Measurements from ENCODE around the gene DDX25. TPM values are rescaled to one million over a fixed set of nuclear protein-coding genes. Genes with fewer than 3 reads are reported as not detected.
A peak's percentile ranks its signal among the peaks of the same experiment; 100 is the strongest.

The DDX25 gene
- total RNA-seq, 1 donor: not detected

GRCh38 chr11:125953401-125953935 is 49.2 kb downstream of the DDX25 start:
- peak; percentile 69 for DNase-seq (ENCODE audit: insufficient read length, low spot score, missing footprints)
- no peaks in the 10 kb centered on the region for H3K27me3 ChIP-seq (ENCODE audit: insufficient read depth, low read length)
- H3K27ac ChIP-seq (ENCODE audit: low read depth, low read length): no peak overlapping the region

GRCh38 chr11:125954123-125954944 is 50.0 kb downstream of the DDX25 start:
- H3K79me2 ChIP-seq (ENCODE audit: insufficient read depth, low read length): no peaks in the 10 kb centered on the region
- no peak overlapping the region for H2AFZ ChIP-seq (ENCODE audit: low read length)
- H3K27ac ChIP-seq (ENCODE audit: low read depth, low read length): no peak overlapping the region
- H4K20me1 ChIP-seq (ENCODE audit: insufficient read depth, low read length): no peaks in the 10 kb centered on the region
- DNase-seq (ENCODE audit: insufficient read length, low spot score, missing footprints): peak; percentile 55
- no peaks in the 10 kb centered on the region for H3K36me3 ChIP-seq (ENCODE audit: insufficient read depth, low read length)
- no peaks in the 10 kb centered on the region for H3K9me3 ChIP-seq (ENCODE audit: low read depth, low read length)
- peaks cover 5% of the 10 kb centered on the region for H3K4me1 ChIP-seq (ENCODE audit: insufficient read depth, low read length)
- no peak overlapping the region for H3K4me2 ChIP-seq (ENCODE audit: insufficient read depth, low read length)
- no peaks in the 10 kb centered on the region for H3K27me3 ChIP-seq (ENCODE audit: insufficient read depth, low read length)
- no peak overlapping the region for H3K4me3 ChIP-seq (ENCODE audit: insufficient read depth, low read length)
- no peak for TF ChIP-seq CTCF (IDR thresholded peaks at IDR 0.05; ENCODE audit: extremely low read depth, low read depth, low read length)

More at GRCh38 chr11:125953401-125953935, 49.2 kb downstream of the DDX25 start:
- no peaks in the 10 kb centered on the region for H4K20me1 ChIP-seq (ENCODE audit: insufficient read depth, low read length)
- no peaks in the 10 kb centered on the region for H3K36me3 ChIP-seq (ENCODE audit: insufficient read depth, low read length)
- H3K9me3 ChIP-seq (ENCODE audit: low read depth, low read length): no peaks in the 10 kb centered on the region
- no peak overlapping the region for H3K4me2 ChIP-seq (ENCODE audit: insufficient read depth, low read length)
- no peaks in the 10 kb centered on the region for H3K79me2 ChIP-seq (ENCODE audit: insufficient read depth, low read length)
- TF ChIP-seq CTCF (IDR thresholded peaks at IDR 0.05; ENCODE audit: extremely low read depth, low read depth, low read length): no peak
- no peak overlapping the region for H3K4me3 ChIP-seq (ENCODE audit: insufficient read depth, low read length)
- no peak overlapping the region for H2AFZ ChIP-seq (ENCODE audit: low read length)
- peaks cover 5% of the 10 kb centered on the region for H3K4me1 ChIP-seq (ENCODE audit: insufficient read depth, low read length)

- no peak for TF ChIP-seq CTCF (IDR thresholded peaks at IDR 0.05; ENCODE audit: extremely low read depth, low read depth, low read length)
- Histone ChIP-seq H3K4me3 (ENCODE audit: insufficient read depth, low read length) (no peak overlapping the region), H3K27ac (ENCODE audit: low read depth, low read length) (no peak overlapping the region), H4K20me1 (ENCODE audit: insufficient read depth, low read length) (no peaks in the 10 kb centered on the region), H2AFZ (ENCODE audit: low read length) (no peak overlapping the region), H3K36me3 (ENCODE audit: insufficient read depth, low read length) (no peaks in the 10 kb centered on the region), H3K4me2 (ENCODE audit: insufficient read depth, low read length) (no peak overlapping the region), H3K79me2 (ENCODE audit: insufficient read depth, low read length) (no peaks in the 10 kb centered on the region), H3K4me1 (ENCODE audit: insufficient read depth, low read length) (peaks cover 5% of the 10 kb centered on the region), H3K9me3 (ENCODE audit: low read depth, low read length) (no peaks in the 10 kb centered on the region), H3K27me3 (ENCODE audit: insufficient read depth, low read length) (no peaks in the 10 kb centered on the region)
- peak; percentile 83 for DNase-seq (ENCODE audit: insufficient read length, low spot score, missing footprints)
Measured at GRCh38 chr11:125954945-125955640, 50.8 kb downstream of the DDX25 start.

- Histone ChIP-seq H2AFZ (ENCODE audit: low read length) (no peak overlapping the region), H3K4me2 (ENCODE audit: insufficient read depth, low read length) (no peak overlapping the region), H3K4me3 (ENCODE audit: insufficient read depth, low read length) (no peak overlapping the region), H4K20me1 (ENCODE audit: insufficient read depth, low read length) (no peaks in the 10 kb centered on the region), H3K27me3 (ENCODE audit: insufficient read depth, low read length) (no peaks in the 10 kb centered on the region), H3K79me2 (ENCODE audit: insufficient read depth, low read length) (no peaks in the 10 kb centered on the region), H3K4me1 (ENCODE audit: insufficient read depth, low read length) (peaks cover 5% of the 10 kb centered on the region), H3K27ac (ENCODE audit: low read depth, low read length) (no peak overlapping the region), H3K36me3 (ENCODE audit: insufficient read depth, low read length) (no peaks in the 10 kb centered on the region), H3K9me3 (ENCODE audit: low read depth, low read length) (no peaks in the 10 kb centered on the region)
- TF ChIP-seq CTCF (IDR thresholded peaks at IDR 0.05; ENCODE audit: extremely low read depth, low read depth, low read length): no peak
- DNase-seq (ENCODE audit: insufficient read length, low spot score, missing footprints): peak; percentile 44
Measured at GRCh38 chr11:125955856-125956255, 51.5 kb downstream of the DDX25 start.

Measured in osteoblast (primary cell).